Esophagus muscularis mucosa (tissue), 4 donors: ENCODE measurements around the gene PSMB2. TPM values are rescaled to one million over a fixed set of nuclear protein-coding genes. Genes with fewer than 3 reads are reported as not detected.

Source experiments
- DNase-seq: peaks from one replicate; pipeline ENCODE4 v3.0.0-alpha.2; 2017; ENCODE audit errors: extremely low spot score
- H3K27ac ChIP-seq, 4 donors: fragments of 200-600 bp; sonication (generic); replicated peaks in 1 of 4; 1 replicate in 3 of 4; 2 replicates in 1 of 4; pipeline ENCODE4 v1.5.1; 2016 to 2019; ENCODE audit warnings: mild to moderate bottlenecking in 1 of 4
- H3K27me3 ChIP-seq, 4 donors: fragments of 200-600 bp; sonication (generic); one replicate each; pipeline versions ENCODE4 v1.5.1 to v1.6.0; 2016 to 2019
- H3K36me3 ChIP-seq, 4 donors: fragments of 200-600 bp; sonication (generic); one replicate each; pipeline ENCODE4 v1.5.1; 2016 to 2019
- H3K4me1 ChIP-seq, 4 donors: fragments of 200-600 bp; sonication (generic); one replicate each; pipeline ENCODE4 v1.5.1; 2016 to 2019
- H3K4me3 ChIP-seq, 4 donors: fragments of 200-600 bp; sonication (generic); 1 replicate in 2 of 4; 2 replicates in 2 of 4; pipeline ENCODE4 v1.5.1; 2016 to 2019; ENCODE audit warnings: mild to moderate bottlenecking in 4 of 4, moderate library complexity in 1 of 4
- H3K9me3 ChIP-seq, 4 donors: fragments of 200-600 bp; sonication (generic); 1 replicate in 3 of 4; 2 replicates in 1 of 4; pipeline ENCODE4 v1.5.1; 2016 to 2019
- EP300 ChIP-seq: sonication (generic); formaldehyde crosslinking; IDR thresholded peaks from one replicate; pipeline ENCODE4 v1.6.1; 2017; ENCODE audit warnings: antibody characterized with exemption
- POLR2A ChIP-seq: fragments of 450-650 bp; IDR thresholded peaks from one replicate; pipeline ENCODE4 v1.6.1; 2017; ENCODE audit warnings: antibody characterized with exemption, moderate library complexity, mild to moderate bottlenecking, low read depth
- POLR2AphosphoS5 ChIP-seq, 2 donors: sonication (generic); formaldehyde crosslinking; IDR thresholded peaks; one replicate each; pipeline ENCODE4 v1.6.1; 2017; ENCODE audit warnings: antibody characterized with exemption in 2 of 2
- WGBS: methylation state at CpG from one replicate; pipeline ENCODE4 v1.1.5; 2018; 5-methylcytosine and 5-hydroxymethylcytosine counted together
- intact Hi-C: fragments of 100-400 bp; cut with DNase I; formaldehyde crosslinking; loops from one replicate; pipeline ENCODE4 v1.15.1; 2023
- total RNA-seq, 4 donors: library from RNA; depleted of rRNA; stranded (reverse); fragments of >200 nt; gene quantifications; one replicate each; pipeline versions ENCODE4 v1.1.0 to v1.2.1, GENCODE V29; 2016
- TF ChIP-seq, protein P1 (sequence below), 3 experiments: fragments of 200-600 bp in 2 of 3; fragments of 450-650 bp in 1 of 3; sonication (generic) in 2 of 3; IDR thresholded peaks; one replicate each; pipeline ENCODE4 v1.5.1; 2017 to 2019; ENCODE audit warnings: antibody characterized with exemption in 3 of 3, mild to moderate bottlenecking in 2 of 3, moderate library complexity in 1 of 3

PSMB2 gene
- total RNA-seq, 4 donors from 2014 or later = 30.3 to 40.5 (median 32.4) TPM

DNA sequence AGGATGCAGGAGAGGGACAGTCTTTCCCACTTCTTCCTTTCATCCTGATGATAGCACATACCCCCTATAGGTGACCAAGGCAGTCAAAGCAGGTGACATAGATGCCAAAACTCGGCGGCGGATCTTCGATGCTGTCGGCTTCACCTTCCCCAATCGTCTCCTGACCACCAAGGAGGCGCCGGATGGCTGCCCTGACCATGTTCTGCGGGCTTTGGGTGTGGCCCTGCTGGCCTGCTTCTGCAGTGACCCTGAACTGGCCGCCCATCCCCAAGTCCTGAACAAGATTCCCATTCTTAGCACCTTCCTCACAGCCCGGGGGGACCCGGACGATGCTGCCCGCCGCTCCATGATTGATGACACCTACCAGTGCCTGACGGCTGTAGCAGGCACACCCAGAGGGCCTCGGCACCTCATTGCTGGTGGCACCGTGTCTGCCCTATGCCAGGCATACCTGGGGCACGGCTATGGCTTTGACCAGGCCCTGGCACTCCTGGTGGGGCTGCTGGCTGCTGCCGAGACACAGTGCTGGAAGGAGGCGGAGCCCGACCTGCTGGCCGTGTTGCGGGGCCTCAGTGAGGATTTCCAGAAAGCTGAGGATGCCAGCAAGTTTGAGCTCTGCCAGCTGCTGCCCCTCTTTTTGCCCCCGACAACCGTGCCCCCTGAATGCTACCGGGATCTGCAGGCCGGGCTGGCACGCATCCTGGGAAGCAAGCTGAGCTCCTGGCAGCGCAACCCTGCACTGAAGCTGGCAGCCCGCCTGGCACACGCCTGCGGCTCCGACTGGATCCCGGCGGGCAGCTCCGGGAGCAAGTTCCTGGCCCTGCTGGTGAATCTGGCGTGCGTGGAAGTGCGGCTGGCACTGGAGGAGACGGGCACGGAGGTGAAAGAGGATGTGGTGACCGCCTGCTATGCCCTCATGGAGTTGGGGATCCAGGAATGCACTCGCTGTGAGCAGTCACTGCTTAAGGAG lies 80.8 kb downstream of the PSMB2 start:
- Histone ChIP-seq H3K9me3 (no peaks in the 10 kb centered on the region), H3K27ac (peak overlapping the region; percentile 16 to 99 (median 98)), H3K4me3 (peak overlapping the region in 2 of 4 donors; percentile 6 to 27), H3K27me3 (peaks cover 0 to 5% (median 0%) of the 10 kb centered on the region in 4 donors), H3K4me1 (peaks cover 41 to 60% (median 53%) of the 10 kb centered on the region in 4 donors), H3K36me3 (peaks cover 0 to 39% (median 33%) of the 10 kb centered on the region in 4 donors)
- 74% methylated on average over 39 of the region's 44 CpGs for WGBS
- TF ChIP-seq POLR2AphosphoS5 (IDR thresholded peaks at IDR 0.05) (peak in 1 of 2 donors; percentile 38), EP300 (no peak)
- no peak for DNase-seq
- intact Hi-C loops = loop anchor here (5.0 kb wide), 1 partner anchor 82 kb away; the partner anchor contains the start of gene PSMB2

DNA sequence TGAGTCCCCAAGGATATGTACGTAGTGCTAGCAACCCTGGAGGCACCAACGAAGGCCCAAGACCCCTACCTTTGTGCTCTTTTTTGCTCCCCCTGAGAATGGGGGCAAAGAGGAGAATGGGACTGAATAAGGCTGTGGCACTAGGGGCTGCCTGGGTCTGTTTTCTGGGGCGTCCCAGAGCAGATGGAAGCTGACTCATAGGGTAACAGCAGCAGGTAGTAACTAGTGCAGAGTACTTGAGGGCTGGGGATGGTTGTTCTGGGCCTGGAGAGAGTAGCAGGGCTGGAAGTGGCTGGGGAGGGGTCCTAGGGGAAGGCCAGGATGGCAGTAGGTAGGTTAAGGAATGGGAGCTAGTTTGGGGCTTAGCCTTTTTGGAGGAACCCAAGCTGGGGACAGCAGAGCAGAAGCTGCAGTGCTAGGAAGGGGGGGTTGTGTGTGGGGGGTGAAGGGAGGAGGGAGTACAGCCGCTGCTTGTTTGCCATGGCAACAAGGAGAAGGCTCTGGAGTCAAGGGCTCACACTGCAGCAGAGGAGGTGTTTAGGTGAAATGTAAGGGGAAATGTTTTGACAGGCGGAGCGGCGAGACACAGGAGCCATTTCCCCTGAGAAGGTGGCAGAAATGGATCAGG lies 81.9 kb downstream of the PSMB2 start:
- DNase-seq = no peak
- H3K4me1 ChIP-seq = peaks cover 52 to 71% (median 64%) of the 10 kb centered on the region in 4 donors
- intact Hi-C loops = loop anchor here (5.0 kb wide), 1 partner anchor 367 kb away; the partner anchor contains the start of gene SFPQ
- H3K36me3 ChIP-seq = peaks cover 0 to 30% (median 26%) of the 10 kb centered on the region in 4 donors
- H3K27ac ChIP-seq = peak overlapping the region; percentile 98 to 99 (median 98)
- TF ChIP-seq POLR2A (no peak), POLR2AphosphoS5 (IDR thresholded peaks at IDR 0.05) (no peak), EP300 (no peak)
- TF ChIP-seq, protein P1, sequence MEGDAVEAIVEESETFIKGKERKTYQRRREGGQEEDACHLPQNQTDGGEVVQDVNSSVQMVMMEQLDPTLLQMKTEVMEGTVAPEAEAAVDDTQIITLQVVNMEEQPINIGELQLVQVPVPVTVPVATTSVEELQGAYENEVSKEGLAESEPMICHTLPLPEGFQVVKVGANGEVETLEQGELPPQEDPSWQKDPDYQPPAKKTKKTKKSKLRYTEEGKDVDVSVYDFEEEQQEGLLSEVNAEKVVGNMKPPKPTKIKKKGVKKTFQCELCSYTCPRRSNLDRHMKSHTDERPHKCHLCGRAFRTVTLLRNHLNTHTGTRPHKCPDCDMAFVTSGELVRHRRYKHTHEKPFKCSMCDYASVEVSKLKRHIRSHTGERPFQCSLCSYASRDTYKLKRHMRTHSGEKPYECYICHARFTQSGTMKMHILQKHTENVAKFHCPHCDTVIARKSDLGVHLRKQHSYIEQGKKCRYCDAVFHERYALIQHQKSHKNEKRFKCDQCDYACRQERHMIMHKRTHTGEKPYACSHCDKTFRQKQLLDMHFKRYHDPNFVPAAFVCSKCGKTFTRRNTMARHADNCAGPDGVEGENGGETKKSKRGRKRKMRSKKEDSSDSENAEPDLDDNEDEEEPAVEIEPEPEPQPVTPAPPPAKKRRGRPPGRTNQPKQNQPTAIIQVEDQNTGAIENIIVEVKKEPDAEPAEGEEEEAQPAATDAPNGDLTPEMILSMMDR (IDR thresholded peaks at IDR 0.05) = no peak
- H3K4me3 ChIP-seq = no peak overlapping the region
- 71% methylated on average over 7 of the region's 7 CpGs for WGBS
- H3K9me3 ChIP-seq = no peaks in the 10 kb centered on the region
- peaks cover 0 to 5% (median 0%) of the 10 kb centered on the region in 4 donors for H3K27me3 ChIP-seq

DNA sequence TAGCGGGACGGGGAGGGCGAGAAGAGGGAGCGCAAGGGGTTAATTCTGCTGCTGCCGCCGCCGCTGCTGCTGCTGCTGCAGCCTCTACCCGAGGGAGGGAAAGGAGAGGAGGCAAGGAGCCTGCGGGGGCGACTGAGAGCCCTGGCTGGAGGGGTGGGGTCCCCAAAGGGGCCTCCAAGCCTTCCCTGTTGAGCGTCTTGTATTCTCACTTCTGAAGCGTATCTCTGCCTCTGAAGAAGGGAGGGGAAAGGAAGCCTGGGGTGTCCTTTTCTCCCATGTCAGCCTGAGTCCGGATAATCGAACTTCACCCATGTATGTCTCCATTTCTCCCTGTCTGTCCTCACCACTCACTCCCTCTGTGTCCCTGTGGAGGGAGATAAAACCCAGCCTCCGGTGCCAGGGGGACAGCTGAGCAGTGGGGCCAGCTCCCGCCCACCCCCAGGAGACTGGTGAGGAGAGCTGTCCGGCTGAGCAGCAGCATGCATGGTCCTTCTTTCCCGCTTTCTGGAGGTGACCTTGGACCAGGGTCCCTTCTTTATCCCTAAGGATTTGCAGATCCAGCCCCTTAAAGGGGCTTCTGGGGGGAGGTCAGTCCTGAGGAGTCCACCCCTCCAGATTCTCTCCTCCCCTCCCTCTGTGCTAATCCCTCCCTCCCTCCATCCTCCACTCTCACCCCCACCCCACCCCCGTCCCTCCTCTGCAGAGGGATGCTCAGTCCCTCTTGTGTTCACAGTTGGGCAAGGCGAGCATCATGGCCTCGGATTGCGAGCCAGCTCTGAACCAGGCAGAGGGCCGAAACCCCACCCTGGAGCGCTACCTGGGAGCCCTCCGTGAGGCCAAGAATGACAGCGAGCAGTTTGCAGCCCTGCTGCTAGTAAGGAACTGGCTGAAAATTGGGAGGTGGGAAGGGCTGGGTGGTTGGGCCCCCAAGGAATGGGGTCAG lies 82.7 kb downstream of the PSMB2 start:
- DNase-seq = no peak
- peak overlapping the region; percentile 94 to 98 (median 96) for H3K4me3 ChIP-seq
- WGBS = 21% methylated on average over 25 of the region's 26 CpGs
- peak overlapping the region; percentile 98 to 99 (median 98) for H3K27ac ChIP-seq
- no peaks in the 10 kb centered on the region for H3K9me3 ChIP-seq
- peaks cover 0 to 28% (median 22%) of the 10 kb centered on the region in 4 donors for H3K36me3 ChIP-seq
- intact Hi-C loops = loop anchor here (5.0 kb wide), 1 partner anchor 366 kb away; the partner anchor contains the start of gene SFPQ
- peaks cover 0 to 5% (median 0%) of the 10 kb centered on the region in 4 donors for H3K27me3 ChIP-seq
- no peak for TF ChIP-seq POLR2A
- no peak for TF ChIP-seq POLR2AphosphoS5 (IDR thresholded peaks at IDR 0.05)
- TF ChIP-seq EP300 = no peak
- TF ChIP-seq, protein P1 (IDR thresholded peaks at IDR 0.05) = no peak
- peaks cover 58 to 79% (median 72%) of the 10 kb centered on the region in 4 donors for H3K4me1 ChIP-seq

DNA sequence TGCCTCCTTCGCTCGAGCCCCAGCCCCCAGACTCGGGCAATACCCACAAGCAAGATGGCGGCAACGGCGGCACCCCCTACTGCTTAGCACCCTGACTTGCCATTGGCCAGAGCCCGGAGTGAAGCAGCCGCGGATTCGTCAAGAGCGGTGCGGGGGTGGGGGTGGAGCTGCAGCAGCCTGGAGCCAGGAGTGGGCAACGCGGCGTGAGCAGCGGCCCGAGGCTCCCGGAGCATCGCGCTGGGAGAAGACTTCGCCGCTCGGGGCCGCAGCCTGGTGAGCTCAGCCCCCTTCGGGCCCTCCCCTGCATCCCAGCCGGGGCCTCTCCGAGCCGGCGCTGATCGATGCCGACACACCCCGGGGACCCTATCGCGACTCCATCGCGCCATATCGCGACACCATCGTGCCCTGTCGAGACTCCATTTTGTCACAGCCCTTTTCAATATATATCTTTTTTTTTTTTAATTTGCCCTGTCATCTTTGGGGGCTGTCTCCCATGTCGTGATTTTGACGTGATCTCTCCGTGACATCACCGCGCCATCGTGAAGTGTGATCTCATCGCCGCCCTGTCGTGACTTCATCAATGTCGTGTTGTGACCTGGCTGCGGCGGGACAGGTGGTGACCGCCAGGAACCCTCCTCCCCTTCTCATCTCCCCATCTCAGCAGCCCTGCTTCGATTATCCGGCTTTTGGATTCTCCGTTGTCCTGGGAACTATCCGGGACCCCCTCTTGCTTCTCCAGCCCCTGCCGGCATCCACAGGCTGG lies 83.5 kb downstream of the PSMB2 start, which contains the start of gene NCDN:
NCDN (plus strand) TSS at position 189 of the 763 bp plus-strand sequence; CDS start at position 581, 392 bp downstream.
- Histone ChIP-seq H3K27ac (peak within 1 kb of the TSS; percentile 98 to 99 (median 98)), H3K27me3 (peaks cover 0 to 5% (median 0%) of the 10 kb centered on the region in 4 donors), H3K4me3 (peak within 1 kb of the TSS; percentile 94 to 98 (median 96)), H3K9me3 (no peaks in the 10 kb centered on the region), H3K36me3 (peaks cover 3 to 27% (median 21%) of the 10 kb centered on the region in 4 donors), H3K4me1 (peaks cover 58 to 86% (median 77%) of the 10 kb centered on the region in 4 donors)
- TF ChIP-seq POLR2AphosphoS5 (IDR thresholded peaks at IDR 0.05) = peak; percentile 7 to 69
- TF ChIP-seq, protein P1 (IDR thresholded peaks at IDR 0.05) = no peak
- WGBS = 1% methylated on average over 38 of the region's 58 CpGs
- peak; percentile 100 for DNase-seq
- intact Hi-C loops = loop anchor here (5.0 kb wide), 1 partner anchor 365 kb away; the partner anchor contains the start of gene SFPQ
